K562 (cell line): ENCODE data around the gene GCGR. TPM values are rescaled to one million over a fixed set of nuclear protein-coding genes. Genes with fewer than 3 reads are reported as not detected.

Experiments used
- CTCFL ChIP-seq: IDR thresholded peaks from 2 replicates; pipeline ENCODE4 v1.6.1; 2011; ENCODE audit warnings: borderline replicate concordance, low read depth, mild to moderate bottlenecking, moderate library complexity, low read length; ENCODE audit not compliant: insufficient read depth, poor library complexity, severe bottlenecking
- DMBX1 ChIP-seq: fragments of 250-450 bp; sonication (Bioruptor Pico); IDR thresholded peaks from 2 replicates; pipeline ENCODE4 v1.8.0; 2022; ENCODE audit warnings: inconsistent platforms, mild to moderate bottlenecking, moderate library complexity, borderline replicate concordance
- EP300 ChIP-seq: IDR thresholded peaks from 2 replicates; pipeline ENCODE4 v1.6.1; 2012; ENCODE audit warnings: low read length, improper control_type of control experiment
- HSF4 ChIP-seq: fragments of 250-450 bp; sonication (Bioruptor Pico); IDR thresholded peaks from 2 replicates; pipeline ENCODE4 v2.1.2; 2022; ENCODE audit warnings: mild to moderate bottlenecking, moderate library complexity, borderline replicate concordance
- IRF1 ChIP-seq: sonication (generic); formaldehyde crosslinking; IDR thresholded peaks from 2 replicates; pipeline ENCODE4 v1.8.0; 2022; ENCODE audit warnings: missing genetic modification reagents, mild to moderate bottlenecking, borderline replicate concordance
- NCOA1 ChIP-seq: fragments of 450-650 bp; IDR thresholded peaks from 2 replicates; pipeline ENCODE4 v1.6.1; 2016; ENCODE audit warnings: low read depth
- NELFE ChIP-seq: IDR thresholded peaks from 2 replicates; pipeline ENCODE4 v1.6.1; 2011; ENCODE audit warnings: mild to moderate bottlenecking; ENCODE audit not compliant: insufficient read depth, insufficient read length
- NUFIP1 ChIP-seq: fragments of 450-650 bp; IDR thresholded peaks from 2 replicates; pipeline ENCODE4 v1.6.1; 2018; ENCODE audit not compliant: partially characterized antibody
- OTX1 ChIP-seq: fragments of 450-650 bp; formaldehyde crosslinking; IDR thresholded peaks from 2 replicates; pipeline ENCODE4 v1.4.0; 2022; ENCODE audit warnings: mild to moderate bottlenecking
- POLR2B ChIP-seq: fragments of 450-650 bp; IDR thresholded peaks from 2 replicates; pipeline ENCODE4 v1.6.1; 2018; ENCODE audit warnings: low read depth; ENCODE audit not compliant: partially characterized antibody
- PREB ChIP-seq: sonication (generic); formaldehyde crosslinking; IDR thresholded peaks from 2 replicates; pipeline ENCODE4 v1.8.1; 2023; ENCODE audit warnings: mild to moderate bottlenecking, missing genetic modification reagents
- SLC30A9 ChIP-seq: fragments of 250-450 bp; sonication (Bioruptor Pico); IDR thresholded peaks from 2 replicates; pipeline ENCODE4 v1.8.0; 2022; ENCODE audit warnings: mild to moderate bottlenecking, moderate library complexity
- TBL1XR1 ChIP-seq, 2 experiments: IDR thresholded peaks; 2 replicates each; pipeline ENCODE4 v1.6.1; 2012; ENCODE audit warnings: improper control_type of control experiment in 2 of 2, low read length in 2 of 2, mild to moderate bottlenecking in 1 of 2
- TCF7 ChIP-seq: sonication (generic); IDR thresholded peaks from 2 replicates; pipeline ENCODE4 v1.6.1; 2016; ENCODE audit warnings: antibody characterized with exemption, borderline replicate concordance
- THRAP3 ChIP-seq: fragments of 450-650 bp; IDR thresholded peaks from 2 replicates; pipeline ENCODE4 v1.6.1; 2016; ENCODE audit warnings: mild to moderate bottlenecking, inconsistent platforms, borderline replicate concordance
- ZNF224 ChIP-seq: sonication (generic); formaldehyde crosslinking; IDR thresholded peaks from 2 replicates; pipeline ENCODE4 v1.8.0; 2022; ENCODE audit warnings: mild to moderate bottlenecking, missing genetic modification reagents
- ZNF316 ChIP-seq: fragments of 450-650 bp; IDR thresholded peaks from 2 replicates; pipeline ENCODE4 v1.6.1; 2016
- ZNF347 ChIP-seq: fragments of 450-650 bp; formaldehyde crosslinking; IDR thresholded peaks from 2 replicates; pipeline ENCODE4 v1.4.0; 2020; ENCODE audit warnings: low read depth, mild to moderate bottlenecking, moderate library complexity
- ZNF668 ChIP-seq: fragments of 250-450 bp; sonication (Bioruptor Pico); IDR thresholded peaks from 2 replicates; pipeline ENCODE4 v1.8.0; 2022; ENCODE audit warnings: mild to moderate bottlenecking, inconsistent platforms
- ZSCAN29 ChIP-seq: fragments of 450-650 bp; IDR thresholded peaks from 2 replicates; pipeline ENCODE4 v1.6.1; 2017
- polyA plus RNA-seq, 8 experiments: library from polyadenylated mRNA; depleted of rRNA in 4 of 8; stranded (reverse) in 5 of 8; unstranded in 3 of 8; fragments of >200 nt; fragmentation: Nextera tagmentation in 2 of 8; fragmentation: Illumina TruSeq in 1 of 8; extraction: Ambion mirVana in 2 of 8; extraction: Trizol in 1 of 8; gene quantifications; 2 replicates each; pipeline versions ENCODE4 v1.2.1 to v1.2.3, GENCODE V29; 2011 to 2014; ENCODE audit warnings: inconsistent platforms in 1 of 8, missing spikeins in 1 of 8
- total RNA-seq, 7 experiments: library from RNA; depleted of rRNA in 6 of 7; stranded (reverse); fragments of >200 nt in 6 of 7; fragmentation: Illumina TruSeq in 2 of 7; extraction: Trizol in 2 of 7; gene quantifications; 2 replicates each; pipeline versions ENCODE4 v1.2.1 to v1.2.3, GENCODE V29; 2011 to 2021; ENCODE audit warnings: low replicate concordance in 1 of 7
- TF ChIP-seq, protein P1 (sequence below): conservative IDR thresholded peaks from 2 replicates; pipeline ENCODE4 v1.6.1; 2011; ENCODE audit warnings: low read depth, mild to moderate bottlenecking, low read length; ENCODE audit not compliant: control insufficient read depth
- TF ChIP-seq, protein P2 (sequence below): fragments of 250-450 bp; sonication (Bioruptor Pico); IDR thresholded peaks from 2 replicates; pipeline ENCODE4 v1.9.0; 2021; ENCODE audit warnings: mild to moderate bottlenecking

The GCGR gene
- total and polyA plus RNA-seq, 9 of the 15 experiments (the other 6 are each of a cell fraction or from before 2014, with no cell fraction given), result not detected

GRCh38 chr17:81821603-81822311 lies 17.8 kb downstream of the GCGR start (continued):
- no peak for TF ChIP-seq IRF1 (CRISPR knock-in tag)
- no peak for TF ChIP-seq HSF4 (CRISPR knock-in tag)
- no peak for TF ChIP-seq THRAP3
- peak; percentile 94 for TF ChIP-seq CTCFL
- peak in 1 of 2 experiments; percentile 66; a peak in 2 of 4 replicates for TF ChIP-seq TBL1XR1 (IDR thresholded peaks at IDR 0.05; ENCODE audit: low read length in 2 of 2)
- TF ChIP-seq ZSCAN29, result no peak
- TF ChIP-seq ZNF224 (CRISPR knock-in tag), result no peak
- TF ChIP-seq, protein P1, sequence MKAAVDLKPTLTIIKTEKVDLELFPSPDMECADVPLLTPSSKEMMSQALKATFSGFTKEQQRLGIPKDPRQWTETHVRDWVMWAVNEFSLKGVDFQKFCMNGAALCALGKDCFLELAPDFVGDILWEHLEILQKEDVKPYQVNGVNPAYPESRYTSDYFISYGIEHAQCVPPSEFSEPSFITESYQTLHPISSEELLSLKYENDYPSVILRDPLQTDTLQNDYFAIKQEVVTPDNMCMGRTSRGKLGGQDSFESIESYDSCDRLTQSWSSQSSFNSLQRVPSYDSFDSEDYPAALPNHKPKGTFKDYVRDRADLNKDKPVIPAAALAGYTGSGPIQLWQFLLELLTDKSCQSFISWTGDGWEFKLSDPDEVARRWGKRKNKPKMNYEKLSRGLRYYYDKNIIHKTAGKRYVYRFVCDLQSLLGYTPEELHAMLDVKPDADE, result no peak; the same call in 1 of the 2 replicates
- TF ChIP-seq OTX1 (CRISPR knock-in tag), result no peak
- TF ChIP-seq ZNF316, result no peak
- no peak for TF ChIP-seq NCOA1
- no peak for TF ChIP-seq NELFE
- no peak for TF ChIP-seq SLC30A9 (CRISPR knock-in tag)
- no peak for TF ChIP-seq POLR2B
- no peak for TF ChIP-seq ZNF347 (CRISPR knock-in tag)
- TF ChIP-seq PREB (CRISPR knock-in tag), result 0 out of 2 replicates have a peak, but pooled peaks have one; percentile 40
- TF ChIP-seq NUFIP1, result no peak
- peak; percentile 70; the same call in 1 of the 2 replicates for TF ChIP-seq ZNF668 (CRISPR knock-in tag)
- TF ChIP-seq TCF7, result no peak
- TF ChIP-seq EP300, result peak; percentile 81
- TF ChIP-seq DMBX1 (CRISPR knock-in tag), result peak; percentile 94; the same call in 1 of the 2 replicates
- TF ChIP-seq, protein P2, sequence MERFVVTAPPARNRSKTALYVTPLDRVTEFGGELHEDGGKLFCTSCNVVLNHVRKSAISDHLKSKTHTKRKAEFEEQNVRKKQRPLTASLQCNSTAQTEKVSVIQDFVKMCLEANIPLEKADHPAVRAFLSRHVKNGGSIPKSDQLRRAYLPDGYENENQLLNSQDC (CRISPR knock-in tag), result no peak
